ENCODE results near the gene GPR180.

GRCh38 chr13:94674609-94675348 is 73.1 kb downstream of the GPR180 start:
- peak; percentile 87 for TF ChIP-seq CTCF (IDR thresholded peaks at IDR 0.05; ENCODE audit: low read depth, low read length)
- no peak for TF ChIP-seq EZH2phosphoT487 (IDR thresholded peaks at IDR 0.05; ENCODE audit: low read depth)

Data from OCI-LY3 (cell line).